ENCODE results near the gene HDAC9.

The HDAC9 gene

DNA sequence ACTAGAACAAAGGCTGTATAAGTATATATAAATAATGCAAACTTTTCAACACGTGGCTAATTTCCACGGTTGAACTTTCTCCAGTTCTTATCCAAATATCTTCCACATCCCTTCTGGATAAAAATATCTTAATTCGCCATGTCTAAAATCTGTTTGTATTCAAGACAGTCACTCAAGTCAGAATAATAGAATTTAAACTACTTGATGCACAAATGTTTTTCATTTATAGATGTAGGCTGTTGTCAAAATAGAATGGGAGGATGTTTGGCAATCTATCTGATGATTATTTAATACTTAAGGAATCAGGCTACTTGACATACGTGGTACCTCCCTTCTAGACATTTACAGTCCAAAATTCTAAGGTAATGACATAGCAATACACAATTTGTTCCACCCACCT, 417.6 kb downstream of the HDAC9 start:
- no peaks in the 10 kb centered on the region for H3K36me3 ChIP-seq (ENCODE audit: insufficient read depth, low read length)
- TF ChIP-seq, protein P1, sequence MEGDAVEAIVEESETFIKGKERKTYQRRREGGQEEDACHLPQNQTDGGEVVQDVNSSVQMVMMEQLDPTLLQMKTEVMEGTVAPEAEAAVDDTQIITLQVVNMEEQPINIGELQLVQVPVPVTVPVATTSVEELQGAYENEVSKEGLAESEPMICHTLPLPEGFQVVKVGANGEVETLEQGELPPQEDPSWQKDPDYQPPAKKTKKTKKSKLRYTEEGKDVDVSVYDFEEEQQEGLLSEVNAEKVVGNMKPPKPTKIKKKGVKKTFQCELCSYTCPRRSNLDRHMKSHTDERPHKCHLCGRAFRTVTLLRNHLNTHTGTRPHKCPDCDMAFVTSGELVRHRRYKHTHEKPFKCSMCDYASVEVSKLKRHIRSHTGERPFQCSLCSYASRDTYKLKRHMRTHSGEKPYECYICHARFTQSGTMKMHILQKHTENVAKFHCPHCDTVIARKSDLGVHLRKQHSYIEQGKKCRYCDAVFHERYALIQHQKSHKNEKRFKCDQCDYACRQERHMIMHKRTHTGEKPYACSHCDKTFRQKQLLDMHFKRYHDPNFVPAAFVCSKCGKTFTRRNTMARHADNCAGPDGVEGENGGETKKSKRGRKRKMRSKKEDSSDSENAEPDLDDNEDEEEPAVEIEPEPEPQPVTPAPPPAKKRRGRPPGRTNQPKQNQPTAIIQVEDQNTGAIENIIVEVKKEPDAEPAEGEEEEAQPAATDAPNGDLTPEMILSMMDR (conservative IDR thresholded peaks at IDR 0.05; ENCODE audit: low read length): no peak
- no peak for TF ChIP-seq EZH2phosphoT487 (IDR thresholded peaks at IDR 0.05; ENCODE audit: borderline replicate concordance)
- no peak overlapping the region for H3K9ac ChIP-seq (ENCODE audit: low read depth, low read length, poor library complexity, severe bottlenecking)
- H3K27me3 ChIP-seq (ENCODE audit: insufficient read depth, low read length, poor library complexity, severe bottlenecking): no peaks in the 10 kb centered on the region
- no peak overlapping the region for H3K4me2 ChIP-seq (ENCODE audit: low read depth, low read length, poor library complexity, severe bottlenecking)
- no peak overlapping the region for H2AFZ ChIP-seq (ENCODE audit: low read length)
- H4K20me1 ChIP-seq (ENCODE audit: insufficient read depth, low read length, poor library complexity, severe bottlenecking): no peaks in the 10 kb centered on the region
- H3K9me2 ChIP-seq (replicated peaks; ENCODE audit: low read depth, low read length): no peaks in the 10 kb centered on the region
- H3K79me2 ChIP-seq (ENCODE audit: insufficient read depth, low read length): no peaks in the 10 kb centered on the region
- H3K4me1 ChIP-seq (ENCODE audit: insufficient read depth, low read length, poor library complexity, severe bottlenecking): no peaks in the 10 kb centered on the region
- H3F3A ChIP-seq (ENCODE audit: low read depth): no peaks in the 10 kb centered on the region
- no peak overlapping the region for H3K4me3 ChIP-seq (ENCODE audit: low read length, poor library complexity, severe bottlenecking)
- H3K9me3 ChIP-seq (ENCODE audit: insufficient read depth, low read depth, low read length): no peaks in the 10 kb centered on the region

DNA sequence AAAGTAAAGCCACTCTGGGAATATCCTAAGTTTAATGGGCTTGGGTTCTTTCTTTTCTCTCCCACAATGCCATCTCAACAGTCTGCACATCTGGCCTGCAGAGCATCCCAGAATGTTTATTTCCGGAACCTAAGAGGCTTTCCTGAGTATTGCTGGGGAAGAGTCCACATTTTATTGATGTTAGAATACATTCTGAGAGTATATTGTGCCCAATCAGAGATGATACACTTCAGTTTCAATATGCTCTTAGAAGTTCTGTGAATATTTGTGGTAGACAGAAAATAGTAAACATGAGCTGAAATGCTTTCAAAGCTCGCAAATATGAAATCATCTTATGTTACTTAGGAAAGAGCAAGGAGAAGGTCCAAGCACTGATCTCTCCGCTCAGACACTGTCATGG, 421.3 kb downstream of the HDAC9 start:
- Histone ChIP-seq H3K79me2 (ENCODE audit: insufficient read depth, low read length) (no peaks in the 10 kb centered on the region), H3K9me3 (ENCODE audit: insufficient read depth, low read depth, low read length) (no peaks in the 10 kb centered on the region), H3K4me1 (ENCODE audit: insufficient read depth, low read length, poor library complexity, severe bottlenecking) (no peaks in the 10 kb centered on the region), H2AFZ (ENCODE audit: low read length) (no peak overlapping the region), H3F3A (ENCODE audit: low read depth) (no peaks in the 10 kb centered on the region), H3K36me3 (ENCODE audit: insufficient read depth, low read length) (no peaks in the 10 kb centered on the region), H3K27me3 (ENCODE audit: insufficient read depth, low read length, poor library complexity, severe bottlenecking) (no peaks in the 10 kb centered on the region), H3K9ac (ENCODE audit: low read depth, low read length, poor library complexity, severe bottlenecking) (no peak overlapping the region), H3K4me3 (ENCODE audit: low read length, poor library complexity, severe bottlenecking) (no peak overlapping the region), H4K20me1 (ENCODE audit: insufficient read depth, low read length, poor library complexity, severe bottlenecking) (no peaks in the 10 kb centered on the region), H3K9me2 (replicated peaks; ENCODE audit: low read depth, low read length) (no peaks in the 10 kb centered on the region), H3K4me2 (ENCODE audit: low read depth, low read length, poor library complexity, severe bottlenecking) (no peak overlapping the region)
- no peak for TF ChIP-seq EZH2phosphoT487 (IDR thresholded peaks at IDR 0.05; ENCODE audit: borderline replicate concordance)
- TF ChIP-seq, protein P1 (conservative IDR thresholded peaks at IDR 0.05; ENCODE audit: low read length): no peak

DNA sequence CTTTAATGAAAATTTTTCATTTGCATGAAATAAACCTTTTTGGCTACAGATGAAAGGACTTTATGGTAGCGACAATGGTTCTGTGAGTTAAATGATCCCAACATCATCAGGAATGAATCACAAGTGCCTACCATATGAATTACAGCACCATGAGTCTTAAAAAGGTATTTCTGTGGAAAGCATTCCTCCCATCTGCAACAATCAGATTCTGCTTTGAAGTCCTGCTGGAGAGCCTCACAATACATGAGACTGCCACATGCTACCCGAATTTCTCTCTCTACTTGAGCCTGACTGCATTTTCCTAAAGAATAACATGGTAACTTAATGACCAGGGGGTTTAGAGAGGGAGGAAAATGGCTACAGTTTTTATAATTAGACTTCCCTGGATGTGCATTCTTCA, 431.6 kb downstream of the HDAC9 start:
- Histone ChIP-seq H3K4me1 (ENCODE audit: insufficient read depth, low read length, poor library complexity, severe bottlenecking) (no peaks in the 10 kb centered on the region), H3K36me3 (ENCODE audit: insufficient read depth, low read length) (no peaks in the 10 kb centered on the region), H3K79me2 (ENCODE audit: insufficient read depth, low read length) (no peaks in the 10 kb centered on the region), H3K9ac (ENCODE audit: low read depth, low read length, poor library complexity, severe bottlenecking) (no peak overlapping the region), H3F3A (ENCODE audit: low read depth) (no peaks in the 10 kb centered on the region), H4K20me1 (ENCODE audit: insufficient read depth, low read length, poor library complexity, severe bottlenecking) (no peaks in the 10 kb centered on the region), H3K9me2 (replicated peaks; ENCODE audit: low read depth, low read length) (no peaks in the 10 kb centered on the region), H3K9me3 (ENCODE audit: insufficient read depth, low read depth, low read length) (no peaks in the 10 kb centered on the region), H3K27me3 (ENCODE audit: insufficient read depth, low read length, poor library complexity, severe bottlenecking) (no peaks in the 10 kb centered on the region), H3K4me3 (ENCODE audit: low read length, poor library complexity, severe bottlenecking) (no peak overlapping the region), H2AFZ (ENCODE audit: low read length) (no peak overlapping the region), H3K4me2 (ENCODE audit: low read depth, low read length, poor library complexity, severe bottlenecking) (no peak overlapping the region)
- TF ChIP-seq EZH2phosphoT487 (IDR thresholded peaks at IDR 0.05; ENCODE audit: borderline replicate concordance): no peak

- Histone ChIP-seq H3K9me3 (ENCODE audit: insufficient read depth, low read depth, low read length) (no peaks in the 10 kb centered on the region), H4K20me1 (ENCODE audit: insufficient read depth, low read length, poor library complexity, severe bottlenecking) (no peaks in the 10 kb centered on the region), H3F3A (ENCODE audit: low read depth) (no peaks in the 10 kb centered on the region), H3K4me3 (ENCODE audit: low read length, poor library complexity, severe bottlenecking) (no peak overlapping the region), H3K4me1 (ENCODE audit: insufficient read depth, low read length, poor library complexity, severe bottlenecking) (no peaks in the 10 kb centered on the region), H3K9ac (ENCODE audit: low read depth, low read length, poor library complexity, severe bottlenecking) (no peak overlapping the region), H3K4me2 (ENCODE audit: low read depth, low read length, poor library complexity, severe bottlenecking) (no peak overlapping the region), H3K36me3 (ENCODE audit: insufficient read depth, low read length) (no peaks in the 10 kb centered on the region), H3K27me3 (ENCODE audit: insufficient read depth, low read length, poor library complexity, severe bottlenecking) (no peaks in the 10 kb centered on the region), H3K79me2 (ENCODE audit: insufficient read depth, low read length) (no peaks in the 10 kb centered on the region), H2AFZ (ENCODE audit: low read length) (no peak overlapping the region), H3K9me2 (replicated peaks; ENCODE audit: low read depth, low read length) (no peaks in the 10 kb centered on the region)
- TF ChIP-seq, protein P1 (conservative IDR thresholded peaks at IDR 0.05; ENCODE audit: low read length): no peak
- TF ChIP-seq EZH2phosphoT487 (IDR thresholded peaks at IDR 0.05; ENCODE audit: borderline replicate concordance): no peak
Measured at GRCh38 chr7:18936265-18936664, 440.7 kb downstream of the HDAC9 start.

Data from Loucy (cell line).